ENCODE data around the gene WNT7B.

GRCh38 chr22:46017166-46017565, 40.2 kb upstream of the WNT7B start:
- TF ChIP-seq POLR2AphosphoS5 (IDR thresholded peaks at IDR 0.05; ENCODE audit: borderline replicate concordance, low read depth, low read length) (no peak), EZH2 (IDR thresholded peaks at IDR 0.05) (no peak), FOXP2 (optimal IDR thresholded peaks at IDR 0.05; ENCODE audit: control extremely low read depth, extremely low read length, insufficient read depth) (no peak)
